Astrocyte of the spinal cord (primary cell): Measurements from ENCODE around the gene GORASP1.

Experiments
- DNase-seq: peaks from one replicate; pipeline ENCODE4 v3.0.0; 2011; ENCODE audit warnings: low read depth, low spot score
- H3K4me3 ChIP-seq: 2 replicates; pipeline ENCODE4 v1.5.1; 2011; ENCODE audit warnings: low read depth, mild to moderate bottlenecking, low read length, moderate library complexity
- CTCF ChIP-seq: IDR thresholded peaks from 2 replicates; pipeline ENCODE4 v1.5.1; 2012; ENCODE audit warnings: low read depth, mild to moderate bottlenecking, low read length, inconsistent platforms
- in situ Hi-C: cut with HindIII; loops from 2 replicates; pipeline ENCODE4 v1.10.0; 2017; ENCODE audit warnings: low sequenced_read_pairs

Gene GORASP1

GRCh38 chr3:39099738-39100499 lies 7.5 kb downstream of the GORASP1 start:
- H3K4me3 ChIP-seq: no peak overlapping the region
- no peak for TF ChIP-seq CTCF
- no peak for DNase-seq
- in situ Hi-C loops: loop anchor here (25.0 kb wide), 1 partner anchor 187 kb away; the partner anchor contains the start of gene CX3CR1

- in situ Hi-C loops: no loop called here
- DNase-seq: no peak
- H3K4me3 ChIP-seq: no peak overlapping the region
- TF ChIP-seq CTCF: no peak
Observed at GRCh38 chr3:39099242-39099641, 8.2 kb downstream of the GORASP1 start.

DNA sequence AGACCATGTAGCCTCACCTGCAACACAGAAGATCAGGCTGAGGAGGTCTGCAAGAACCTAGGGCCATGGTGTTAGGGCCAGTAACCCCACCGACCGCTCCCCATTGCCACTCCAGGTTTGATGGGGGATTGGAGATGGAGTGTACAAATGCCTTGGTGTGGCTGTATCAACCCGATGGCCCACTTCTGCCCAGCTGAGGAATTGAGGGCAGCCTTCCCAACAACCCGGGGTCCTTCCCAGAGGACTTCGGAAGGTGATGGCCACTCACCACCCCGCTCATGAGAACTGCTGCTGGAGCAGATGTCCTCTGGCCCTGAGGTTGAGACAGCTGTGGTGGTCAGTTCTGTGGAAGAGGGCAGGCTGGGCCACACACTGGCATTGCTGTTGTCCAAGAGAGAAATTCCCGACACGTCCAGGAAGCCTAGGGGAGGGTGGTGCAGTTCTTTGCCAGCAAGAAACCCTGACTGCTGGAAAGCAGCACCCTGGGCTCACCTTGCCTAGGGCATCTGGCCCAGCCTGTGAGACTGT lies 8.9 kb downstream of the GORASP1 start:
- H3K4me3 ChIP-seq: no peak overlapping the region
- no peak for TF ChIP-seq CTCF
- in situ Hi-C loops: no loop called here
- no peak for DNase-seq

- no peak overlapping the region for H3K4me3 ChIP-seq
- TF ChIP-seq CTCF: no peak
- in situ Hi-C loops: no loop called here
- no peak for DNase-seq
Observed at GRCh38 chr3:39097716-39098472, 9.5 kb downstream of the GORASP1 start.

DNA sequence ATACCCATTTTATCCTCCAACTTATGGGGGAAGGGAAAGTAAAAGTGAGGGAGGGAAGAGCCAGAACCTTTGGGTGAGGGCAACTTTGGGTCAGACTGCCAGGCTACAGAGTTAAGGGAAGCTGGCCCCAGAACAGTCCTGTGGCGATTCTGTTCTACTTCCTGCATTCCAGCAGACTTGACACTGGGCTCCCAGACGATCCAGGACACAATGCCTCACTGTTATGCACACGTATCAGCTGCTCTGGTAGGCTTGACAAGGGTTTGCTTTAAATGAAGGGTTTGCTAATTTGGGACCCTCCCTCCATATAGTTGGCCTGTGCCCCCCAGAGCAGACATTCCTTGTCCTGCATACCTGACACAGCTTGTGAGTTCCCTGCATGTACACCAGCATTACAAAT lies 10.7 kb downstream of the GORASP1 start:
- no peak for DNase-seq
- in situ Hi-C loops: no loop called here
- H3K4me3 ChIP-seq: no peak overlapping the region

More for the DNA sequence above, 10.7 kb downstream of the GORASP1 start:
- TF ChIP-seq CTCF: no peak
